Colonic mucosa (tissue), 4 donors: ENCODE measurements around the gene EPX. TPM values are rescaled to one million over a fixed set of nuclear protein-coding genes. Genes with fewer than 3 reads are reported as not detected.

Experiments used
- DNase-seq: peaks from one replicate; pipeline ENCODE4 v3.0.0-alpha.2; 2020
- H3K27ac ChIP-seq: fragments of 200-600 bp; one replicate; pipeline ENCODE4 v1.8.0; 2021
- H3K27me3 ChIP-seq: fragments of 200-600 bp; one replicate; pipeline ENCODE4 v1.8.0; 2021
- H3K36me3 ChIP-seq: fragments of 200-600 bp; one replicate; pipeline ENCODE4 v1.8.0; 2021
- H3K4me1 ChIP-seq: fragments of 200-600 bp; one replicate; pipeline ENCODE4 v1.8.0; 2021; ENCODE audit warnings: mild to moderate bottlenecking
- H3K4me3 ChIP-seq: fragments of 200-600 bp; one replicate; pipeline ENCODE4 v1.8.0; 2021
- H3K9ac ChIP-seq, 2 donors: one replicate each; pipeline ENCODE4 v1.7.0; 2013; ENCODE audit warnings: control low read depth in 2 of 2, low read depth in 2 of 2, low read length in 2 of 2
- H3K9me3 ChIP-seq: fragments of 200-600 bp; one replicate; pipeline ENCODE4 v1.8.0; 2021
- intact Hi-C: fragments of 100-400 bp; cut with DNase I; formaldehyde crosslinking; loops from one replicate; pipeline ENCODE4 v1.14.1; 2022
- total RNA-seq, 2 donors: library from RNA; stranded (reverse); fragmentation: NEBNext Ultra II Directional in 1 of 2; extraction: Animal tissue kit (Norgen Biotek cat#: 25700) in 1 of 2; gene quantifications; one replicate each; pipeline ENCODE4 v1.2.1, GENCODE V29; 2021
- TF ChIP-seq, protein P1 (sequence below): fragments of 200-600 bp; IDR thresholded peaks from one replicate; pipeline ENCODE4 v1.8.0; 2022; ENCODE audit warnings: antibody characterized with exemption, mild to moderate bottlenecking
- donor health status: healthy.
- donor health status: DM: no; HTN: no; CAD: no.
- donor health status: DM: no; HTN: no; CAD: no.

The EPX gene
- total RNA-seq, 2 donors from 2014 or later, result not detected

DNA sequence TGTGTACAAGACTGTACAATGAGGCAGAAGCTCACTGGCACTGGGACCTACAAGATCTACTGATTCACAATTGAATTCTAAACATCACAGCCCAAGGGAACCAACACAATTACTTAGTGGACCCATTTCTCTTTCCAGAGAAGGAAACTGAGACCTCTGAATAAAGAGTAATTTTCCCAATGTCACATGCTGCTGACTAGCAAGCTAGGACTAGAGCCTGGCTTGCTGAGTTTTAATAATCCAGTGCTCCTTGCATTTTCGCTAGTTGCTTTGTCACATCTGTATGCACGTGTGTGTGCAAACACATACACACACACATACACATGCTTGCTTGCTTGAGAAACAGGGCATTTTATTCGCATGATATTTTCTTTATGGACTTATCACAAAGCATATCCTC is 42.0 kb downstream of the EPX start:
- intact Hi-C loops, result no loop called here

DNA sequence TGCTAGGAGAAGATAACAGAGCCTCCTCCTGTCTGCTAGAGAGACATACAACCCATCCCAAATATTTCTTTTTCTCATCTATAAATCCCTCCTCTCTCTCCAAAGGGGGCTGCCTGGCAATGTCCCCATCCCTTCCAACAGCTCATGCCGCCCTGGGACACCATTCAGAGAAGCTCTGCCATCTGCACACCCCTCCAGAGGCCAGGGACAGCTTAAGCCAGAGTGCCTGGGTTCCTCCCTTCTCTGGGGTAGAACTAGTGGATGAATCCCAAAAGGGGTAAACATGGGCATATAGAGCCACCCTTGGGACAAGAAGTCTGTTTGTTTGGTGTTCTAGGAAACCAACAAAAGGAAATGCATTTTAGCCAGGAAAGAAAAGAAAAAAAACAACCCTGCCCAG is 43.3 kb downstream of the EPX start:
- intact Hi-C loops, result no loop called here
- H3K9ac ChIP-seq, result no peak overlapping the region
- no peak for DNase-seq
- no peak overlapping the region for H3K27ac ChIP-seq
- no peaks in the 10 kb centered on the region for H3K9me3 ChIP-seq
- no peaks in the 10 kb centered on the region for H3K4me1 ChIP-seq
- H3K27me3 ChIP-seq, result no peaks in the 10 kb centered on the region
- TF ChIP-seq, protein P1, sequence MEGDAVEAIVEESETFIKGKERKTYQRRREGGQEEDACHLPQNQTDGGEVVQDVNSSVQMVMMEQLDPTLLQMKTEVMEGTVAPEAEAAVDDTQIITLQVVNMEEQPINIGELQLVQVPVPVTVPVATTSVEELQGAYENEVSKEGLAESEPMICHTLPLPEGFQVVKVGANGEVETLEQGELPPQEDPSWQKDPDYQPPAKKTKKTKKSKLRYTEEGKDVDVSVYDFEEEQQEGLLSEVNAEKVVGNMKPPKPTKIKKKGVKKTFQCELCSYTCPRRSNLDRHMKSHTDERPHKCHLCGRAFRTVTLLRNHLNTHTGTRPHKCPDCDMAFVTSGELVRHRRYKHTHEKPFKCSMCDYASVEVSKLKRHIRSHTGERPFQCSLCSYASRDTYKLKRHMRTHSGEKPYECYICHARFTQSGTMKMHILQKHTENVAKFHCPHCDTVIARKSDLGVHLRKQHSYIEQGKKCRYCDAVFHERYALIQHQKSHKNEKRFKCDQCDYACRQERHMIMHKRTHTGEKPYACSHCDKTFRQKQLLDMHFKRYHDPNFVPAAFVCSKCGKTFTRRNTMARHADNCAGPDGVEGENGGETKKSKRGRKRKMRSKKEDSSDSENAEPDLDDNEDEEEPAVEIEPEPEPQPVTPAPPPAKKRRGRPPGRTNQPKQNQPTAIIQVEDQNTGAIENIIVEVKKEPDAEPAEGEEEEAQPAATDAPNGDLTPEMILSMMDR, result no peak
- no peak overlapping the region for H3K4me3 ChIP-seq
- no peaks in the 10 kb centered on the region for H3K36me3 ChIP-seq

More for the DNA sequence above, 42.0 kb downstream of the EPX start:
- DNase-seq, result no peak
- TF ChIP-seq, protein P1, result no peak
- H3K9me3 ChIP-seq, result no peaks in the 10 kb centered on the region
- H3K36me3 ChIP-seq, result no peaks in the 10 kb centered on the region
- no peak overlapping the region for H3K4me3 ChIP-seq
- H3K27me3 ChIP-seq, result no peaks in the 10 kb centered on the region
- H3K4me1 ChIP-seq, result no peaks in the 10 kb centered on the region
- H3K27ac ChIP-seq, result no peak overlapping the region
- no peak overlapping the region for H3K9ac ChIP-seq

DNA sequence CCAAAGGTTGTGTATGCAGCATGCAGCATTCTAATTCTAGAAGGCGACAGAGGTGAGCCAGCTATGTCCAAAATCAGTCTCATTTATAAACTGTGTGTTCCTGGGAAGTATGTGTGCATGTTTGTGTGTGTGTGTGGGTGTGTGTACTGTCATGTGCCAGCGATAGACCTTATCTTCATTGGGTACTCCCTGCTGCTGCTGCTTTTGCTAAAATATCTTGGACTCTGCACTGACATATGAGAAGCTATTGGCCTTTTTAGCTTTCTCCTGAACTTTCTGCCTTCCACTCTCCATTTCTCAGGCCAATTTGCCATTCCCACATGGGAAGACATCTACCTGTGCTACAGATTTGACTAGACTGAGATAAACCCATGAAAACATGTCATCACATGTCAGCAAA is 43.9 kb downstream of the EPX start:
- Histone ChIP-seq H3K4me3 (no peak overlapping the region), H3K4me1 (no peaks in the 10 kb centered on the region), H3K36me3 (no peaks in the 10 kb centered on the region), H3K9me3 (no peaks in the 10 kb centered on the region), H3K27ac (no peak overlapping the region), H3K9ac (no peak overlapping the region), H3K27me3 (no peaks in the 10 kb centered on the region)
- intact Hi-C loops, result no loop called here
- TF ChIP-seq, protein P1, result no peak
- DNase-seq, result no peak

DNA sequence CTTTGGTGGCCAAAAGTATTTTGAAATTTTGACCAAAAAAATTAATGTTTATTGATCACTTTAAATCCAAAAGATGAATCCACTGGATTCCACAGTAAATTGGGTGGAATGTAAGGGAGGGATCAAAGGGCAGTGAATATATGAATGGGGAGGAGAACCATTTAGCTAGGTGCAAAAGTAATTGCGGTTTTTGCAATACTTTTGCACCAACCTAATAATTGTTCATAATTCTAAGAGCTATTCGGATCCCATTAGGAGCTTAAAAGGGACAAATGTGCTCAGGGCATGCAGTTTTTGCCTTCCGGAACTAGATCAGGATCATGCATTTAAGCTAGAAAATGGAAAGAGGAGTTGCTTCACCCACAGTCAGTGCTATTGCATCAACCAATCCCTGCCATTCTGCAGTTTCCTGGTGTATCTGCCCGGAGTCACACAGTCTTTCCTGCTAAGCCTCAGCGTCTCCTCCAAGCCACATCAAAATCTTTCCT is 45.7 kb downstream of the EPX start, which contains the start of gene LPO:
TSS of gene LPO (plus strand) at position 438 of the 488 bp plus-strand sequence. CDS start 4,396 bp downstream, outside the sequence.
- TF ChIP-seq, protein P1, result no peak
- H3K9me3 ChIP-seq, result no peaks in the 10 kb centered on the region
- no peaks in the 10 kb centered on the region for H3K27me3 ChIP-seq
- H3K36me3 ChIP-seq, result no peaks in the 10 kb centered on the region
- H3K27ac ChIP-seq, result no peak within 1 kb of the TSS
- DNase-seq, result no peak
- H3K4me1 ChIP-seq, result no peaks in the 10 kb centered on the region
- intact Hi-C loops, result no loop called here
- no peak within 1 kb of the TSS for H3K4me3 ChIP-seq
- no peak within 1 kb of the TSS for H3K9ac ChIP-seq

DNA sequence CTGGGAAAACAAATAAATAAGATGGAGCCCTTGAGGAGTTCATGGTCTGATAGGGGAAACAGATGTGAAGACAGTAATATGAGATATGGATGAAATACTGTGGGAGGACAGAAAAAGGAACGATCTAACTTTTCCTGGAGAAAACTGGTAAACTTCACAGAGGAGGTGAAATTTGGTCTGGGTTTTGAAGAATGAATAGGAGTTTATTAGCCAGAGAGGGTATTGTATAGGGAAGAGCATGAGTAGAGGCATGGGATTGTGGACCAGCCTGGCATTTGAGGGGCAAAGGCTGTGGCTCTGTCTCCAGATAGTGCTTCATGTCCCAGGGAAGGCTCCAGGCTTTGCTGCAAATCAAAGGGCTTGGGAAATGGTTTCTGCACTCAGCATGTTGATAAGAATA is 47.5 kb downstream of the EPX start:
- no peak overlapping the region for H3K27ac ChIP-seq
- H3K4me1 ChIP-seq, result no peaks in the 10 kb centered on the region
- DNase-seq, result no peak
- no peaks in the 10 kb centered on the region for H3K9me3 ChIP-seq
- TF ChIP-seq, protein P1, result no peak
- H3K36me3 ChIP-seq, result no peaks in the 10 kb centered on the region
- H3K4me3 ChIP-seq, result no peak overlapping the region
- H3K27me3 ChIP-seq, result no peaks in the 10 kb centered on the region
- intact Hi-C loops, result no loop called here
- no peak overlapping the region for H3K9ac ChIP-seq
